GM19043 (cell line): Measurements from ENCODE around the gene PAQR9.

Source experiments
- ATAC-seq: cut with Tn5 transposase; IDR thresholded peaks from one replicate; pipeline ENCODE4 v1.9.1; 2021; ENCODE audit warnings: low read depth; ENCODE audit not compliant: unreplicated experiment

PAQR9 gene

GRCh38 chr3:142982038-142982773 lies 18.7 kb upstream of the PAQR9 start:
- no peak for ATAC-seq

- no peak for ATAC-seq
Measured at GRCh38 chr3:142981108-142981507, 17.6 kb upstream of the PAQR9 start.

GRCh38 chr3:142977399-142977728 lies 13.9 kb upstream of the PAQR9 start:
- no peak for ATAC-seq

GRCh38 chr3:142976621-142977398 lies 13.3 kb upstream of the PAQR9 start:
- no peak for ATAC-seq

- ATAC-seq, result no peak
Measured at GRCh38 chr3:142975316-142975995, 12.0 kb upstream of the PAQR9 start.

- ATAC-seq, result no peak
Measured at GRCh38 chr3:142973217-142974009, 9.9 kb upstream of the PAQR9 start.

GRCh38 chr3:142972092-142972753 lies 8.7 kb upstream of the PAQR9 start:
- no peak for ATAC-seq

- ATAC-seq, result no peak
Measured at GRCh38 chr3:142971431-142971830, 8.0 kb upstream of the PAQR9 start.

GRCh38 chr3:142968319-142969025 lies 5.0 kb upstream of the PAQR9 start:
- no peak for ATAC-seq

GRCh38 chr3:142966808-142967207 lies 3.3 kb upstream of the PAQR9 start:
- no peak for ATAC-seq

GRCh38 chr3:142965581-142965980 lies 2.1 kb upstream of the PAQR9 start:
- ATAC-seq, result no peak

- ATAC-seq, result no peak
Measured at GRCh38 chr3:142963234-142963515, 299 bp downstream of the PAQR9 start.

GRCh38 chr3:142962520-142963233 lies 797 bp downstream of the PAQR9 start:
- no peak for ATAC-seq

GRCh38 chr3:142962175-142962519 lies 1.3 kb downstream of the PAQR9 start:
- ATAC-seq, result no peak

GRCh38 chr3:142961539-142961938 lies 1.9 kb downstream of the PAQR9 start:
- ATAC-seq, result no peak

- ATAC-seq, result no peak
Measured at GRCh38 chr3:142960322-142960850, 3.1 kb downstream of the PAQR9 start.

GRCh38 chr3:142958707-142959106 lies 4.8 kb downstream of the PAQR9 start:
- ATAC-seq, result no peak

GRCh38 chr3:142953443-142953842 lies 10.0 kb downstream of the PAQR9 start:
- no peak for ATAC-seq
